Kidney (tissue), 14 donors: ENCODE results near the gene MAN2A2. TPM values are rescaled to one million over a fixed set of nuclear protein-coding genes. Genes with fewer than 3 reads are reported as not detected.

Experiments
- DNase-seq, 5 donors: peaks; one replicate each; pipeline ENCODE4 v3.0.0-alpha.2; 2013 to 2020
- FAIRE-seq: peaks from 2 replicates; lab custom pipeline; 2012; peaks lifted over from hg19 to GRCh38; lab: Jason Lieb, UNC
- H3K27ac ChIP-seq, 2 donors: one replicate each; pipeline ENCODE4 v1.7.0; 2013; ENCODE audit warnings: low read depth in 2 of 2, low read length in 2 of 2, inconsistent platforms in 1 of 2
- H3K27me3 ChIP-seq: one replicate; pipeline ENCODE4 v1.7.1; 2013; ENCODE audit warnings: low read length, inconsistent platforms; ENCODE audit not compliant: control insufficient read depth, insufficient read depth
- H3K36me3 ChIP-seq, 3 donors: one replicate each; pipeline versions ENCODE4 v1.7.0 to v1.7.1; 2013; ENCODE audit warnings: low read length in 3 of 3, control low read depth in 1 of 3, inconsistent platforms in 1 of 3; ENCODE audit not compliant: insufficient read depth in 3 of 3, control insufficient read depth in 2 of 3
- H3K4me1 ChIP-seq, 3 donors: one replicate each; pipeline versions ENCODE4 v1.7.0 to v1.7.1; 2013; ENCODE audit warnings: low read length in 3 of 3, inconsistent platforms in 1 of 3, low read depth in 1 of 3; ENCODE audit not compliant: control insufficient read depth in 2 of 3, insufficient read depth in 2 of 3
- H3K4me3 ChIP-seq, 3 donors: one replicate each; pipeline versions ENCODE4 v1.7.0 to v1.8.1; 2013; ENCODE audit warnings: low read length in 3 of 3, control low read depth in 1 of 3, inconsistent platforms in 1 of 3
- H3K9ac ChIP-seq, 3 donors: one replicate each; pipeline versions ENCODE4 v1.7.0 to v1.7.1; 2013; ENCODE audit warnings: low read length in 3 of 3, control low read depth in 1 of 3, inconsistent platforms in 1 of 3
- H3K9me3 ChIP-seq, 3 donors: one replicate each; pipeline versions ENCODE4 v1.7.0 to v1.7.1; 2013; ENCODE audit warnings: low read length in 3 of 3, control low read depth in 1 of 3, inconsistent platforms in 1 of 3; ENCODE audit not compliant: control insufficient read depth in 2 of 3, insufficient read depth in 1 of 3
- intact Hi-C: fragments of 100-400 bp; cut with DNase I; formaldehyde crosslinking; loops from one replicate; pipeline ENCODE4 v1.11.1; 2022
- polyA plus RNA-seq: library from polyadenylated mRNA; stranded (reverse); fragments of 350-450 nt; fragmentation: Illumina TruSeq; extraction: RNeasy Lipid Tissue Mini Kit (QIAGEN cat#74804); gene quantifications from one replicate; pipeline ENCODE4 v1.2.3, GENCODE V29; 2014; ENCODE audit warnings: low read depth, low replicate concordance; ENCODE audit not compliant: insufficient read depth
- total RNA-seq: library from RNA; stranded (reverse); fragmentation: NEBNext Ultra II Directional; extraction: Animal tissue kit (Norgen Biotek cat#: 25700); gene quantifications from one replicate; pipeline ENCODE4 v1.2.1, GENCODE V29; 2021
- TF ChIP-seq, protein P1 (sequence below): IDR thresholded peaks from 3 replicates; pipeline ENCODE4 v1.5.1; 2012; ENCODE audit warnings: mild to moderate bottlenecking, moderate library complexity, borderline replicate concordance; ENCODE audit not compliant: insufficient read depth; ENCODE audit errors: extremely low read depth
- donor health status: control.
- donor health status: control.
- donor health status: control.
- donor health status: control.
- donor health status: control.
- donor health status: DM: yes; HTN: yes; CAD: no.
- donor health status: Normal renal cell carcinoma (clear cell type).

Gene MAN2A2
- total and polyA plus RNA-seq, 2 donors from 2014 or later = 11.4 to 56.3 TPM

DNA sequence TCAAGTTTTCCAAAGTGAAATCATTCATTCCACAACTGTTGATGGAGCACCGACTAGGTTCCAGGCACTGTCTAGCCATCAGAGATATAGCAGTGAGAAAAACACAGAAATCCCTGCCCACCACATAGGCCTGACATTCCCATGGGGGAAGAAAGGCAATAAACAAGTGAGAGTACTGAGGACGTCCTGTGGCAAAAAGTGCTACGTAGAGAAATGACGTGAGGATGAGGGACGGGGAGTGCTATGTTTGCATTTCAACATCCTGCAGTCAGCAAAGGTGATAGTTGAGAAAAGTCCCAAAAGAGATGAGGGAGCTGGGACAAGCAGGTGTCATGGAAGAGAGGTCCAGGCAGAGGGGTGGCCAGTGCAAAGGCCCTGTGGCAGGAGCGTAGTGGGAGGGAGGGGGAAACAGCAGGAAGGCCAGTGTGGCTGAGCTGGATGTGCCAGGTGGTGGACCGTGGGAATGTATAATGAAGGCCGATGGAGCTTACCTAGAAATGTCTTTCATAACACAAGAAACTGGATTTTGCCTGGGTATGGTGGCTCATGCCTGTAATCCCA, 45.1 kb upstream of the MAN2A2 start:
- H3K9me3 ChIP-seq = no peaks in the 10 kb centered on the region
- no peak overlapping the region for H3K4me3 ChIP-seq
- no peak overlapping the region for H3K9ac ChIP-seq
- no peak for DNase-seq
- intact Hi-C loops = no loop called here
- no peak overlapping the region for H3K27ac ChIP-seq
- no peak for FAIRE-seq
- TF ChIP-seq, protein P1, sequence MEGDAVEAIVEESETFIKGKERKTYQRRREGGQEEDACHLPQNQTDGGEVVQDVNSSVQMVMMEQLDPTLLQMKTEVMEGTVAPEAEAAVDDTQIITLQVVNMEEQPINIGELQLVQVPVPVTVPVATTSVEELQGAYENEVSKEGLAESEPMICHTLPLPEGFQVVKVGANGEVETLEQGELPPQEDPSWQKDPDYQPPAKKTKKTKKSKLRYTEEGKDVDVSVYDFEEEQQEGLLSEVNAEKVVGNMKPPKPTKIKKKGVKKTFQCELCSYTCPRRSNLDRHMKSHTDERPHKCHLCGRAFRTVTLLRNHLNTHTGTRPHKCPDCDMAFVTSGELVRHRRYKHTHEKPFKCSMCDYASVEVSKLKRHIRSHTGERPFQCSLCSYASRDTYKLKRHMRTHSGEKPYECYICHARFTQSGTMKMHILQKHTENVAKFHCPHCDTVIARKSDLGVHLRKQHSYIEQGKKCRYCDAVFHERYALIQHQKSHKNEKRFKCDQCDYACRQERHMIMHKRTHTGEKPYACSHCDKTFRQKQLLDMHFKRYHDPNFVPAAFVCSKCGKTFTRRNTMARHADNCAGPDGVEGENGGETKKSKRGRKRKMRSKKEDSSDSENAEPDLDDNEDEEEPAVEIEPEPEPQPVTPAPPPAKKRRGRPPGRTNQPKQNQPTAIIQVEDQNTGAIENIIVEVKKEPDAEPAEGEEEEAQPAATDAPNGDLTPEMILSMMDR = no peak
- no peaks in the 10 kb centered on the region for H3K36me3 ChIP-seq
- H3K4me1 ChIP-seq = no peaks in the 10 kb centered on the region
- H3K27me3 ChIP-seq = no peaks in the 10 kb centered on the region

DNA sequence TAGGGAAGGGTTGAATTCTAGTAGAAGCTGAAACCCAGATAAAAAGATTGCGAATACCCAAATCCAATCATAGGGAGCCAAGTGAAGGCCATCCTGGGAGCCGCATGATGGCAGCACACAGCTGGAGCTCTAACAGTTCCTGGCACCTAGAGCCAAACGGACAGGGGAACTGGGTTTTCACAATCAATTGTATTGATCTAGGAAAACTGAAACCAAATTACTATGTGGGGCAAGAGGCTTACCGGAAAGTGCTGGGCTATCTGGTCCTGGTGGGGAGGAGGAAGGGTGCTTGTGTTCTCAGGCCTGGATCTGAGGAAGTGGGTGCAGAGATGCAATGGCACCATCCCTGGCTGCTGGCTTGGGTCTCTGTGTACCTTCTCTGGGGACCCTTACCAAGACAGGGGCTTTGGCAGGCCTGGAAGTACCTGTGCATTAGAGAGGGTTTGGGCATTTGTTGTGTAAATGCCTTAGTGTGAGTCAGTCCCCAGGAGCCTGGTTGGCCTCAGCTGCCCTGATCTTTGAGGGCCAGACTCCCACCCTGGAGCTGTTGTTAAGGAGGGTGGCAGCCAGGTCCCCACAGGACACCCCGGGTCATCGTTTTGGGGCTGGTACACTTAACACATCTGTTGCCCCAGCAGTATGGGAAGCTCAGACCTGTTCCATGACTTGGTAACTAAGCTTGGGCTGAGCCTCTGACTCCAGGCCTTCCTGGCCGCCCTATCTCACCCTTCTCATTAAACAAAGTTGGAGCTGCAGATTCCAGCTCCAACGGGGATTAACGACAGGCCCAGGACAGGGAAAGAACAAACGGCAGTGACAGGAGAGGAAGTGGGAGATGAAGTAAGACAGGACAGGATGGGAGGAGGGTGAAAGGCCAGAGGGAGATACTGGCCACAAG, 43.6 kb upstream of the MAN2A2 start:
- no peak overlapping the region for H3K9ac ChIP-seq
- no peak for FAIRE-seq

DNA sequence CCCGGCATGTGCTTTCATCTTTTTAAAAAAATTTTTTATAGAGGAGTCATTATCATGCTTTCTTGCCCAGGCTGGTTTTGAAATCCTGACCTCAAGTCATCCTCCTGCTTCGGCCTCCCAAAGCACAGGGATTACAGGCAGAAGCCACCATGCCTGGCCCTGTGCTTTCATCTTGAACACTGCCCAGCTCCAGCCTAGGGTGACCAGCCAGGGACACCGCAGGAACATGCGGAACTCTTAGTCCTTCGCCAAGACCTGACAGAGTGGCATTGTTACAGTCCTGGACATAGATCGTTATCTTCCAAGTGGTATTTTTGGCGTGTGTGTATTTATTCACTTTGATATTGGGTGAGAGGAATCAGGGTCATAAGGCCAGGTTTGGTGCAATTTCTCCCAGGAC, 42.7 kb upstream of the MAN2A2 start:
- Histone ChIP-seq H3K4me3 (no peak overlapping the region), H3K27me3 (no peaks in the 10 kb centered on the region), H3K9me3 (no peaks in the 10 kb centered on the region), H3K9ac (no peak overlapping the region), H3K36me3 (no peaks in the 10 kb centered on the region), H3K4me1 (no peaks in the 10 kb centered on the region), H3K27ac (no peak overlapping the region)
- TF ChIP-seq, protein P1 = no peak
- intact Hi-C loops = no loop called here
- FAIRE-seq (no peak), DNase-seq (no peak)

More for the DNA sequence above, 43.6 kb upstream of the MAN2A2 start:
- Histone ChIP-seq H3K9me3 (no peaks in the 10 kb centered on the region), H3K4me1 (no peaks in the 10 kb centered on the region), H3K27ac (no peak overlapping the region), H3K36me3 (no peaks in the 10 kb centered on the region), H3K4me3 (no peak overlapping the region), H3K27me3 (no peaks in the 10 kb centered on the region)
- intact Hi-C loops = no loop called here
- TF ChIP-seq, protein P1 = no peak
- no peak for DNase-seq
